Thymus (tissue), 14 donors: Measurements from ENCODE around the gene IRF2. TPM values are rescaled to one million over a fixed set of nuclear protein-coding genes. Genes with fewer than 3 reads are reported as not detected.

Source experiments
- DNase-seq, 9 donors: peaks; one replicate each; pipeline ENCODE4 v3.0.0-alpha.2; 2013; ENCODE audit warnings: low spot score in 9 of 9, low read depth in 6 of 9, missing footprints in 1 of 9
- H3K27ac ChIP-seq, 2 donors: one replicate each; pipeline ENCODE4 v1.5.1; 2013; ENCODE audit warnings: control low read depth in 1 of 2, low read depth in 1 of 2, low read length in 1 of 2, mild to moderate bottlenecking in 1 of 2, moderate library complexity in 1 of 2
- H3K27me3 ChIP-seq, 2 donors: one replicate each; pipeline ENCODE4 v1.5.1; 2013; ENCODE audit warnings: low read length in 1 of 2; ENCODE audit not compliant: control insufficient read depth in 2 of 2, insufficient read depth in 1 of 2
- H3K36me3 ChIP-seq, 2 donors: one replicate each; pipeline ENCODE4 v1.5.1; 2013; ENCODE audit warnings: low read length in 1 of 2, mild to moderate bottlenecking in 1 of 2, moderate library complexity in 1 of 2; ENCODE audit not compliant: control insufficient read depth in 2 of 2, insufficient read depth in 2 of 2
- H3K4me1 ChIP-seq, 2 donors: one replicate each; pipeline ENCODE4 v1.5.1; 2013; ENCODE audit warnings: low read length in 2 of 2; ENCODE audit not compliant: control insufficient read depth in 2 of 2, insufficient read depth in 2 of 2
- H3K4me3 ChIP-seq, 2 donors: one replicate each; pipeline ENCODE4 v1.5.1; 2013; ENCODE audit warnings: low read length in 2 of 2, control low read depth in 1 of 2, mild to moderate bottlenecking in 1 of 2
- H3K9me3 ChIP-seq, 2 donors: one replicate each; pipeline ENCODE4 v1.5.1; 2013; ENCODE audit warnings: low read length in 1 of 2, mild to moderate bottlenecking in 1 of 2; ENCODE audit not compliant: control insufficient read depth in 2 of 2, insufficient read depth in 1 of 2
- WGBS: extraction: QIAGEN DNeasy Blood & Tissue Kit; methylation state at CpG from one replicate; pipeline ENCODE4 v1.1.7; 2013; 5-methylcytosine and 5-hydroxymethylcytosine counted together
- long read RNA-seq, 10 donors: transcript quantifications; one replicate each; lab custom pipeline, GENCODE V29; 2026
- polyA plus RNA-seq: library from polyadenylated mRNA; stranded (reverse); fragments of 200-250 nt; gene quantifications from one replicate; pipeline ENCODE4 v1.2.3, GENCODE V29; 2013
- total RNA-seq: library from RNA; stranded (reverse); fragments of 120-200 nt; gene quantifications from one replicate; pipeline ENCODE4 v1.2.4, GENCODE V29; 2013
- donor health status: healthy.

Gene IRF2
- 39.2 TPM for total RNA-seq
- 42.2 TPM for polyA plus RNA-seq
- long read RNA-seq, donor 1, partial matches to known transcripts = 0 of 1 reads
- long read RNA-seq, donor 1, other reads (novel, unspliced or antisense) = 0 of 1 reads
- long read RNA-seq, donor 2 = 0 reads
- long read RNA-seq, donor 3, transcript IRF2-201 (9 exons, 2,303 nt) = major isoform, 15 of 22 reads
- long read RNA-seq, donor 3, partial matches to known transcripts = 7 of 22 reads
- long read RNA-seq, donor 3, other reads (novel, unspliced or antisense) = 0 of 22 reads
- long read RNA-seq, donor 4, transcript IRF2-201 (9 exons, 2,303 nt) = major isoform, 9 of 9 reads
- long read RNA-seq, donor 4, partial matches to known transcripts = 0 of 9 reads
- long read RNA-seq, donor 4, other reads (novel, unspliced or antisense) = 0 of 9 reads
- long read RNA-seq, donor 5, transcript IRF2-201 (9 exons, 2,303 nt) = major isoform, 25 of 35 reads
- long read RNA-seq, donor 5, partial matches to known transcripts = 10 of 35 reads
- long read RNA-seq, donor 5, other reads (novel, unspliced or antisense) = 0 of 35 reads
- long read RNA-seq, donor 6, transcript IRF2-201 (9 exons, 2,303 nt) = major isoform, 16 of 16 reads
- long read RNA-seq, donor 6, partial matches to known transcripts = 0 of 16 reads
- long read RNA-seq, donor 6, other reads (novel, unspliced or antisense) = 0 of 16 reads
- long read RNA-seq, donor 7, transcript IRF2-201 (9 exons, 2,303 nt) = major isoform, 16 of 24 reads
- long read RNA-seq, donor 7, partial matches to known transcripts = 8 of 24 reads
- long read RNA-seq, donor 7, other reads (novel, unspliced or antisense) = 0 of 24 reads
- long read RNA-seq, donor 8, transcript IRF2-201 (9 exons, 2,303 nt) = major isoform, 9 of 9 reads
- long read RNA-seq, donor 8, partial matches to known transcripts = 0 of 9 reads
- long read RNA-seq, donor 8, other reads (novel, unspliced or antisense) = 0 of 9 reads
- long read RNA-seq, donor 9, transcript IRF2-201 (9 exons, 2,303 nt) = major isoform, 5 of 5 reads
- long read RNA-seq, donor 9, partial matches to known transcripts = 0 of 5 reads
- long read RNA-seq, donor 9, other reads (novel, unspliced or antisense) = 0 of 5 reads
- long read RNA-seq, donor 10, transcript IRF2-201 (9 exons, 2,303 nt) = major isoform, 9 of 17 reads
- long read RNA-seq, donor 10, partial matches to known transcripts = 8 of 17 reads
- long read RNA-seq, donor 10, other reads (novel, unspliced or antisense) = 0 of 17 reads

DNA sequence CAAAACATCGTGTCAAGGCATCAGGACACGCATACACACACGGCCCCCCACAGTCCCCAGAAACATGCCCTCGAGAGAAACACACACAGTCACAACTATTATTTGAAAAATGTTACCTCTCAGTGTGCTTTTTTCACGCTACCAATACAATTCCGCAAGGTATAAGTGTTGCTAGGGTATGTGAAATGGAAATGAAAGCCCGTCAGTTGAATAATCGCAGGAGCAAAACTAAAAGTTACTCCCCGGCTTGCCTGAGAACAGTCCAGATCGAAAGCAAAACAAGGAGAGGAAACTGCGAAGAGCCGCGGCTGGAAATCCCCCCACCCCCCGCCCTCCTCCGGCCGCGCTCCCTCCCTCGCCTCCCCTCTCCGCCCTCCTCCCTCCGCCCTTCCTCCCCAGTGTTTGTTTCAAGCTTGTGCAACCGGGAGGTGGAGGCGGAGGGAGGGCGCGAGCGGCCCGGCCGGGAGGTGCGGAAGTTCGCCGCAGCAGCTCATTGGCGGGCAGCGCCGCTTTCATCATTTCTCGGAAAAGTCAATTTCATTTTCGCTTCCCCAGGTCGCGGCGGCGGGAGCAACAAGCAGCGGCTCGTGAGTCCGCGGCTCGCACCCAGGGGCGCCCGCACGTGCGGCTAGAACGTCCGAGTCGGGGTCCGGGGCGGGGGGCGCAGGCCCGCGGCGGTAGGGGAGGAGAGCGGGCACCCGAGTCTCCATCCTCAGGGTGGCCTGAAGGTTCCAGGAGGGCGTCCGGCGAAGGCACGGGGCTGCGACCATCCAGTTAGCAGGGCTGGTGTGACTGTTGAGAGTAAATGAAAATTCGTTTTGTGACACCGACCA is at the start of gene IRF2:
Gene IRF2 (minus strand): TSS at position 288 of the 833 bp plus-strand sequence. CDS start 45,486 bp downstream, outside the sequence.
- DNase-seq = peak; percentile 90 to 98 (median 93)
- Histone ChIP-seq H3K4me3 (peak within 1 kb of the TSS; percentile 86 to 96), H3K27me3 (no peaks in the 10 kb centered on the region), H3K4me1 (peaks cover 8 to 38% of the 10 kb centered on the region in 2 donors), H3K27ac (peak within 1 kb of the TSS; percentile 95 to 100), H3K9me3 (no peaks in the 10 kb centered on the region), H3K36me3 (no peaks in the 10 kb centered on the region)
- WGBS = under 1% methylated on average over 66 of the region's 66 CpGs

DNA sequence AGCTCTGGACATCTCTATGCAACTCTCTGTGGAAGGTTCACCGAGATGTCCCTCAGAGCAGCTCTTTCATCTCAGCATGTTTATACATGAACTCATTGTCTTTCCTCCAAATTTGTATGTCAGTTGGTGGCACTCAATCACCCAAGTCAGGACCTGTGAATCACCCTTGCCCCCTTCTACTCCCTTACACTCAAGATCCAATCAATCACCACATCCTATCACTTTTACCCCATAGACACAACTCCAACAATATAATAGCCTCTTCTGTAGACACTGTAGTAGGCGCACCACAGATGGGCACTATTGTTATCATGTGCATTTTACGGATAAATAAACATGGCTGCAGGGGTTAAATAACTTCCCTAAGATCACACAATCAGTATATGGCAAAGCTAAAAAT is 41.3 kb upstream of the IRF2 start:
- DNase-seq = no peak
- peaks cover 0 to 11% of the 10 kb centered on the region in 2 donors for H3K4me1 ChIP-seq
- H3K27ac ChIP-seq = no peak overlapping the region
- H3K27me3 ChIP-seq = no peaks in the 10 kb centered on the region
- H3K4me3 ChIP-seq = no peak overlapping the region
- no peaks in the 10 kb centered on the region for H3K9me3 ChIP-seq
- no peaks in the 10 kb centered on the region for H3K36me3 ChIP-seq
- WGBS = 98% methylated on average over 3 of the region's 3 CpGs

DNA sequence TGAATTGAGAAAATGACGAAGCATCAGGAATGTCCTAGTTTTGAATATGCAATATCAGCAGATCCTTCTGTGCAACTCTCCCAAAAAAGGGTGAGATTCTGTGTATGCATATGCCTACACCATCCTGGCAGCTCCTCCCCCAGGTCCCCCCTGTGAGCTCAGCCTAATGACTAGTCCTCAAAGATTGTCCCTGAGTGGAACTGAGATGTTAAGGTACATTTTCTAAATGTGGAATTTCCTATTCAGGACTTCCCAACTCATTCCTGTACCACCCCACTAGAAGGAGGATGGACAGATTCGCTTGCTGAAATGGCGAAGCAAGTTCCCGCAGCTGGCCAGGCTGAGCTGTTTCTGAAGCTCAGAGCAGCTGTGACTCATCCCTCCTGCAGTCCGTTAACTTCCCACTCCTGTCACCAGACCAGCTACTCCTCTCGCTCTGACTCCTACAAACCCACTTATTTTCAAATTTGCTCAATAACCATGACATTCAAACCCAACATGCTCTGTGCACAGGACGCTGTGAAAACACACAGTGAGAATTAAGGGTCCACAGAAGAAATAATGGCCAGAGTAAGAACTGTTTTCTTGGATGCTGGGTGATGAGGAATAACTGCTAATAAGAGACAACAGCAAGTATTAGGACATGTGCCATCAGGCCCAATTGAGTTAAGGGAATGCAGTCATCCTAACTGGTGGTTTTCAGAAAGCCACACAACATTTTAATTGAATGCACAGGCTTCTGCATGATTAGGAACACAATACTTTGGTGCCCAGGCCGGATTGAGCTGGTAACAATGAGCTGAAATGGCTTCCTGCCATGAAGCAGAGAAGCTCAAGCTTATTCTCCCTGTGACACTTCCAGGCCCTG is 40.0 kb upstream of the IRF2 start:
- no peaks in the 10 kb centered on the region for H3K36me3 ChIP-seq
- peak in 1 of 9 donors; percentile 20 for DNase-seq
- WGBS = 80% methylated on average over 8 of the region's 8 CpGs
- no peaks in the 10 kb centered on the region for H3K27me3 ChIP-seq
- peaks cover 0 to 5% of the 10 kb centered on the region in 2 donors for H3K9me3 ChIP-seq
- H3K27ac ChIP-seq = no peak overlapping the region
- peaks cover 0 to 11% of the 10 kb centered on the region in 2 donors for H3K4me1 ChIP-seq
- H3K4me3 ChIP-seq = no peak overlapping the region

DNA sequence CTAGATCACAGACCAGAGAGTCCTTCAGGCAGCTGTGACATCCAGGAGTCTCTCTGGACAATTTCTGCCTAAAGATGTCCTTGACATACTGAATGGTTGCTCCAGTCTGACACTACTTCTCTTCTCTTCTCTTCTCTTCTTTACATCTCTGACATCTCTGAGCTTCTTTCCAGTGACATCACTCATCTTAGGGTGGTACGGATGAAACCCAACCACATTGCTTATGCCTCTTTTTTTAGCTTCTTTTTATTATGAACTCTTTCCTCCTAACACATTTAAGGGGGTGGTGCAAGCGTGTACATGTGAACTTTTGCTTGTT is 39.4 kb upstream of the IRF2 start:
- DNase-seq = no peak
- H3K36me3 ChIP-seq = no peaks in the 10 kb centered on the region
- peaks cover 0 to 11% of the 10 kb centered on the region in 2 donors for H3K4me1 ChIP-seq
- WGBS = 74% methylated on average over 2 of the region's 2 CpGs
- peaks cover 0 to 5% of the 10 kb centered on the region in 2 donors for H3K9me3 ChIP-seq
- no peak overlapping the region for H3K4me3 ChIP-seq
- no peaks in the 10 kb centered on the region for H3K27me3 ChIP-seq
- no peak overlapping the region for H3K27ac ChIP-seq

DNA sequence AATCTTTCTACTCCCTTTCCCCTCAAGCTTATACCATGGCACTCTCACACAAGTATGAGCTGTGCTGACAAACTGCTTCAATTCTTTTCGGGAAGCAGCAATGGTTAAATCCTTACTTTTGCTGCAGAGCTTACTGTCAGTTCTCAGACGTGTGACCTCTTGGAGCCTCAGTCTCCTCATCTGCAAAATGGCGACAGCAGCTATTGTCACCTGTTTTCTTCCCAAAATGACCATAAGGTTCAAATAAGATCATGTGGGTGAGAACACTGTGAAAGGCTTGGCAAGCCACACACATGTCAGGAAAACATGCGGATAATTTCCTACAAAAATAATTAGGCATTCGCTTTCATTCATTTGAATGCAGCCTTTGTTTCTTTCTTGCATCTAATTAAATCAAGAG is 36.8 kb upstream of the IRF2 start:
- peaks cover 0 to 5% of the 10 kb centered on the region in 2 donors for H3K9me3 ChIP-seq
- no peak overlapping the region for H3K4me3 ChIP-seq
- H3K4me1 ChIP-seq = peaks cover 0 to 19% of the 10 kb centered on the region in 2 donors
- no peak overlapping the region for H3K27ac ChIP-seq
- DNase-seq = no peak
- no peaks in the 10 kb centered on the region for H3K27me3 ChIP-seq
- 97% methylated on average over 5 of the region's 5 CpGs for WGBS
- H3K36me3 ChIP-seq = no peaks in the 10 kb centered on the region

DNA sequence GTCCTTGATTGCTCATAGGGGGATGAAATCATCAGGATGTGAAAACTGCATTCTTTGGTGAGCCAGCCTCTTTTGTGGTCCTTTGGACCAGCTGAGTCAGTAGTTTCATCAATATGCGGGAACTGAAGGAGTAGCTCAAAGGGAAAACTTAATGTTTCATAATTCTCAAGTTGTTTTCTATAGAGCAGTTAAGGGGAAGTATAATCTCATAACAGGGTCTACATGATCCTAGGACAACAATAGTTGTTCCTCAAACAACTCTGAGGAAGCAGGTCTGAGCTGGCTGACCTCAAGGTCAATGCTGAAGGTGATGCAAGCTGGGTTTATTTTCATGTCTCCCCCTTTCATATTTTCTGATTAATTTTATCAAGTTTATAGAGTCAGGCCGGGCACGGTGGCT is 36.1 kb upstream of the IRF2 start:
- Histone ChIP-seq H3K4me1 (peaks cover 0 to 21% of the 10 kb centered on the region in 2 donors), H3K27ac (peak overlapping the region in 1 of 2 donors; percentile 15), H3K9me3 (peaks cover 0 to 5% of the 10 kb centered on the region in 2 donors), H3K4me3 (no peak overlapping the region), H3K36me3 (no peaks in the 10 kb centered on the region), H3K27me3 (no peaks in the 10 kb centered on the region)
- no peak for DNase-seq
- WGBS = 99% methylated on average over 3 of the region's 3 CpGs

DNA sequence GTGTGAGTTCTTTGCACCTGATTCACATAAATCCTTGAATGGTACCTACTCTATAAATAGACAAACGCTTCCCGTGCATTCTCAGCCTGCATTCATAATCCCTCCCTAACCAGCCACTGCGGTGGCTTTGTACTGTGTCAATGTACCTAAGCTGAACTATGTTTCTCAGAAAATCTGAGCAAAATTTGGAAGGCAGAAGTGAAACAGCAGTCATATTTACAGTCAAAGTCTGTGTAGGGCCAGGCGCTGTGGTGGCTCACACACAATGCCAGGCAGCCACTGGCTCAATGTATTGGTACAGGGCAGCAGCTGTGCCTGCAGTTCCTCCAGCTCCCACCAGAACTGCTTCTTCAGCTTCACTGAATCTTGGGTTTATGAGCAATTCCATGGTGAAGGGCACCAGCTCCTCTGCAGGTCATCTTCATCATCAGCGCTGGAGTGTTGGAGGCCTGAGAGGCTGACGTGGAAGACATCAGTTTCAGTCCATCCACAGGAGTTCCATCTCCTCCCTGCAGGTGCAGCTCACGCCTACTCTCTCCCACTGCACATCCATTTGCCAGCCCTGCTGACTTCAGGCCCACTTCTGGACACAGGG is 32.3 kb upstream of the IRF2 start:
- DNase-seq = peak in 4 of 9 donors; percentile 6 to 39 (median 13)
- peaks cover 0 to 5% of the 10 kb centered on the region in 2 donors for H3K9me3 ChIP-seq
- peaks cover 4 to 26% of the 10 kb centered on the region in 2 donors for H3K4me1 ChIP-seq
- H3K27me3 ChIP-seq = no peaks in the 10 kb centered on the region
- no peaks in the 10 kb centered on the region for H3K36me3 ChIP-seq
- H3K27ac ChIP-seq = no peak overlapping the region
- H3K4me3 ChIP-seq = no peak overlapping the region
- 64% methylated on average over 7 of the region's 7 CpGs for WGBS
